Measurements from ENCODE around the gene SNRK. TPM values are rescaled to one million over a fixed set of nuclear protein-coding genes. Genes with fewer than 3 reads are reported as not detected.

The SNRK gene, protein sequence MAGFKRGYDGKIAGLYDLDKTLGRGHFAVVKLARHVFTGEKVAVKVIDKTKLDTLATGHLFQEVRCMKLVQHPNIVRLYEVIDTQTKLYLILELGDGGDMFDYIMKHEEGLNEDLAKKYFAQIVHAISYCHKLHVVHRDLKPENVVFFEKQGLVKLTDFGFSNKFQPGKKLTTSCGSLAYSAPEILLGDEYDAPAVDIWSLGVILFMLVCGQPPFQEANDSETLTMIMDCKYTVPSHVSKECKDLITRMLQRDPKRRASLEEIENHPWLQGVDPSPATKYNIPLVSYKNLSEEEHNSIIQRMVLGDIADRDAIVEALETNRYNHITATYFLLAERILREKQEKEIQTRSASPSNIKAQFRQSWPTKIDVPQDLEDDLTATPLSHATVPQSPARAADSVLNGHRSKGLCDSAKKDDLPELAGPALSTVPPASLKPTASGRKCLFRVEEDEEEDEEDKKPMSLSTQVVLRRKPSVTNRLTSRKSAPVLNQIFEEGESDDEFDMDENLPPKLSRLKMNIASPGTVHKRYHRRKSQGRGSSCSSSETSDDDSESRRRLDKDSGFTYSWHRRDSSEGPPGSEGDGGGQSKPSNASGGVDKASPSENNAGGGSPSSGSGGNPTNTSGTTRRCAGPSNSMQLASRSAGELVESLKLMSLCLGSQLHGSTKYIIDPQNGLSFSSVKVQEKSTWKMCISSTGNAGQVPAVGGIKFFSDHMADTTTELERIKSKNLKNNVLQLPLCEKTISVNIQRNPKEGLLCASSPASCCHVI
- 4.2 to 5.3 TPM (median 4.2 TPM) in 5 replicates for total RNA-seq (2022; extraction: Qiagen RNA extraction)

DNA sequence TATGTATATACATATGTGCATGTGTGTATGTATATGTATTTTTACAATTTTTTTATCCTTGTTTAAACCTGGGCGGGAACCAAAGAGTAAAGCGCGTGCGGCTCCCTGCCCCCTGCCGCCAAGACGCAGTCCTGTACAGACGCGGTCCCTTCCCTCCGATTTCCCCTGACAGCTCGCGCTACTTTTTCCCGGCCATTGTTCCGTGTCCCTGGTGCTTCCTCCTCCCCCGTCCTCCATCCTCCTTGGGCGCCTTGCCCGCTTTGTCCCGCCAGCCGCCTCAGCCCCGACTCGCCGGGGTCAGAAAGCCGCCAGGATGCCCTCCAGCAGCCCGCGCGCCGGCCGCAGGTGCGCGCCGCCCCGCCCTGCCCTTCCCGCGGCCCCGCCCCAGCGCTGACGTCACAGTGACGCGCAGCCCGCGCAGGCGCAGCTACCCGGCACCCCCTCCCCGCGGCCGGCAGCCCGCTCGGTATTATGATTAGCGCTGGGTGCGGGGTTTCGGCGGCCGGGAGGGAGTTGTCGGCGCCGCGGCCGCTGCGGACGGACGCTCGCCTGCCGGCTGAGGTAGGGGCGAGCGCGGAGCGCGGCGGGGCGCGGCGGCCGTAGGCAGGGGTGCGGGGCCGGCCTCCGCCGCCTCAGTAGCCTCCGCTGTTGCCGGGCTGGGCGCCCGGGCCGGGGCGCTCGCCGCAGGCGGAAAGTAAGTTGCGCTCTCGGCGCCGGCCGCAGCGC is at the start of gene SNRK:
Gene SNRK (plus strand): TSS at position 426 of the 726 bp plus-strand sequence. CDS start 16,664 bp downstream, outside the sequence.

Other genes starting within 250 kb of the SNRK start
- gene POMGNT2, start 180.5 kb upstream of the SNRK start, total RNA-seq (2022; extraction: Qiagen RNA extraction), result 6.3 to 9.0 TPM (median 8.1 TPM) in 5 replicates

Measured in A549 treated with Mapracorat at 1 μM for 4 hours (cell line).